ENCODE measurements around the gene SARDH.

Gene SARDH

GRCh38 chr9:133729617-133730281, 8.4 kb downstream of the SARDH start:
- Histone ChIP-seq H2AFZ (ENCODE audit: low read length) (no peak overlapping the region), H3K9me2 (replicated peaks; ENCODE audit: low read depth, low read length) (no peaks in the 10 kb centered on the region), H3K36me3 (ENCODE audit: insufficient read depth, low read length) (no peaks in the 10 kb centered on the region), H3K4me1 (ENCODE audit: insufficient read depth, low read length, poor library complexity, severe bottlenecking) (peaks cover 18% of the 10 kb centered on the region), H3K4me2 (ENCODE audit: low read depth, low read length, poor library complexity, severe bottlenecking) (no peak overlapping the region), H4K20me1 (ENCODE audit: insufficient read depth, low read length, poor library complexity, severe bottlenecking) (no peaks in the 10 kb centered on the region), H3K9me3 (ENCODE audit: insufficient read depth, low read depth, low read length) (no peaks in the 10 kb centered on the region), H3K4me3 (ENCODE audit: low read length, poor library complexity, severe bottlenecking) (no peak overlapping the region), H3K9ac (ENCODE audit: low read depth, low read length, poor library complexity, severe bottlenecking) (no peak overlapping the region), H3K79me2 (ENCODE audit: insufficient read depth, low read length) (no peaks in the 10 kb centered on the region), H3F3A (ENCODE audit: low read depth) (no peaks in the 10 kb centered on the region), H3K27me3 (ENCODE audit: insufficient read depth, low read length, poor library complexity, severe bottlenecking) (no peaks in the 10 kb centered on the region)
- TF ChIP-seq, protein P1, sequence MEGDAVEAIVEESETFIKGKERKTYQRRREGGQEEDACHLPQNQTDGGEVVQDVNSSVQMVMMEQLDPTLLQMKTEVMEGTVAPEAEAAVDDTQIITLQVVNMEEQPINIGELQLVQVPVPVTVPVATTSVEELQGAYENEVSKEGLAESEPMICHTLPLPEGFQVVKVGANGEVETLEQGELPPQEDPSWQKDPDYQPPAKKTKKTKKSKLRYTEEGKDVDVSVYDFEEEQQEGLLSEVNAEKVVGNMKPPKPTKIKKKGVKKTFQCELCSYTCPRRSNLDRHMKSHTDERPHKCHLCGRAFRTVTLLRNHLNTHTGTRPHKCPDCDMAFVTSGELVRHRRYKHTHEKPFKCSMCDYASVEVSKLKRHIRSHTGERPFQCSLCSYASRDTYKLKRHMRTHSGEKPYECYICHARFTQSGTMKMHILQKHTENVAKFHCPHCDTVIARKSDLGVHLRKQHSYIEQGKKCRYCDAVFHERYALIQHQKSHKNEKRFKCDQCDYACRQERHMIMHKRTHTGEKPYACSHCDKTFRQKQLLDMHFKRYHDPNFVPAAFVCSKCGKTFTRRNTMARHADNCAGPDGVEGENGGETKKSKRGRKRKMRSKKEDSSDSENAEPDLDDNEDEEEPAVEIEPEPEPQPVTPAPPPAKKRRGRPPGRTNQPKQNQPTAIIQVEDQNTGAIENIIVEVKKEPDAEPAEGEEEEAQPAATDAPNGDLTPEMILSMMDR (conservative IDR thresholded peaks at IDR 0.05; ENCODE audit: low read length), result no peak
- no peak for TF ChIP-seq EZH2phosphoT487 (IDR thresholded peaks at IDR 0.05; ENCODE audit: borderline replicate concordance)

- Histone ChIP-seq H3K27me3 (ENCODE audit: insufficient read depth, low read length, poor library complexity, severe bottlenecking) (no peaks in the 10 kb centered on the region), H3K4me1 (ENCODE audit: insufficient read depth, low read length, poor library complexity, severe bottlenecking) (peaks cover 15% of the 10 kb centered on the region)
- TF ChIP-seq, protein P1 (conservative IDR thresholded peaks at IDR 0.05; ENCODE audit: low read length), result no peak
- no peak for TF ChIP-seq EZH2phosphoT487 (IDR thresholded peaks at IDR 0.05; ENCODE audit: borderline replicate concordance)
These were observed 9.1 kb downstream of the SARDH start for GRCh38 chr9:133728856-133729616.

DNA sequence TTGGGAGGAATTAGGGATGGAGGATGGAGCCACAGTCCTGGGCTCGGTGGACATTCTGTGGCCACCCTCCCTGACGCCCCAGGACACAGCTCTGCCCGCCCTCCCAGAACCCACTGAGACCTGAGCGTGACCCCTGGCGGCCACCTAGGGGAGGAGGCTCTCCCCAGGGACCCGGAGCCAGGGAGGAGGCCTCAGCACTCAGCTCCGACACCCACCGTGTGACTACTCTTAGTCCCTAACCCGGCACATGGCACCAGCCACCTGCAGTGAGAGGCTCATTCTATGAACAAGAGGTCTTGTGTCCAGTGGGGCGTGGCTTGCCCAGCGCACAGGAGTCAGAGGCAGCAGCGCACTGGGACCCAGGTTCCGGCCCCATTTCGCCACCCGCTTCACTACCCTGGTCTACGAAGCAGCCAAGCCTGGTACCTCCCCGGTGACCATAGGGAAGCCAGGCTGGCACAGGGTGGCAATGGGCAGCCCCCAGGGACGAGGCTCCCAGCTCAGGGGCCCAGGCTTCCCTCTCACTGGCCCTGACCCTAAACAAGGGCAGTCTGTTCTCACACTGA, 10.2 kb downstream of the SARDH start:
- H3K9ac ChIP-seq (ENCODE audit: low read depth, low read length, poor library complexity, severe bottlenecking), result no peak overlapping the region
- peak overlapping the region; percentile 60 for H3K4me2 ChIP-seq (ENCODE audit: low read depth, low read length, poor library complexity, severe bottlenecking)
- no peak overlapping the region for H2AFZ ChIP-seq (ENCODE audit: low read length)
- H4K20me1 ChIP-seq (ENCODE audit: insufficient read depth, low read length, poor library complexity, severe bottlenecking), result no peaks in the 10 kb centered on the region
- H3K36me3 ChIP-seq (ENCODE audit: insufficient read depth, low read length), result no peaks in the 10 kb centered on the region
- no peaks in the 10 kb centered on the region for H3F3A ChIP-seq (ENCODE audit: low read depth)
- no peaks in the 10 kb centered on the region for H3K9me2 ChIP-seq (replicated peaks; ENCODE audit: low read depth, low read length)
- no peaks in the 10 kb centered on the region for H3K9me3 ChIP-seq (ENCODE audit: insufficient read depth, low read depth, low read length)
- H3K27me3 ChIP-seq (ENCODE audit: insufficient read depth, low read length, poor library complexity, severe bottlenecking), result no peaks in the 10 kb centered on the region
- no peak overlapping the region for H3K4me3 ChIP-seq (ENCODE audit: low read length, poor library complexity, severe bottlenecking)
- H3K4me1 ChIP-seq (ENCODE audit: insufficient read depth, low read length, poor library complexity, severe bottlenecking), result peaks cover 15% of the 10 kb centered on the region
- H3K79me2 ChIP-seq (ENCODE audit: insufficient read depth, low read length), result no peaks in the 10 kb centered on the region
- no peak for TF ChIP-seq EZH2phosphoT487 (IDR thresholded peaks at IDR 0.05; ENCODE audit: borderline replicate concordance)
- TF ChIP-seq, protein P1 (conservative IDR thresholded peaks at IDR 0.05; ENCODE audit: low read length), result no peak

More at GRCh38 chr9:133728856-133729616, 9.1 kb downstream of the SARDH start:
- Histone ChIP-seq H3K36me3 (ENCODE audit: insufficient read depth, low read length) (no peaks in the 10 kb centered on the region), H3K9me2 (replicated peaks; ENCODE audit: low read depth, low read length) (no peaks in the 10 kb centered on the region), H3K9me3 (ENCODE audit: insufficient read depth, low read depth, low read length) (no peaks in the 10 kb centered on the region), H3F3A (ENCODE audit: low read depth) (no peaks in the 10 kb centered on the region), H3K4me3 (ENCODE audit: low read length, poor library complexity, severe bottlenecking) (no peak overlapping the region), H3K4me2 (ENCODE audit: low read depth, low read length, poor library complexity, severe bottlenecking) (no peak overlapping the region), H2AFZ (ENCODE audit: low read length) (no peak overlapping the region), H4K20me1 (ENCODE audit: insufficient read depth, low read length, poor library complexity, severe bottlenecking) (no peaks in the 10 kb centered on the region), H3K9ac (ENCODE audit: low read depth, low read length, poor library complexity, severe bottlenecking) (no peak overlapping the region), H3K79me2 (ENCODE audit: insufficient read depth, low read length) (no peaks in the 10 kb centered on the region)
